HL-60 (cell line): Measurements from ENCODE around the gene TGFBR3.

Experiments used
- GABPA ChIP-seq: IDR thresholded peaks from 2 replicates; pipeline ENCODE4 v1.6.1; 2012; ENCODE audit warnings: low read depth
- SPI1 ChIP-seq: IDR thresholded peaks from 2 replicates; pipeline ENCODE4 v1.6.1; 2012; ENCODE audit warnings: low read depth, mild to moderate bottlenecking, borderline replicate concordance
- TF ChIP-seq, protein P1 (sequence below): IDR thresholded peaks from one replicate; pipeline ENCODE4 v1.5.1; 2011; ENCODE audit warnings: low read length, control low read depth, inconsistent platforms; ENCODE audit not compliant: insufficient read depth

GRCh38 chr1:91900562-91900961, 14.6 kb upstream of the TGFBR3 start:
- TF ChIP-seq, protein P1, sequence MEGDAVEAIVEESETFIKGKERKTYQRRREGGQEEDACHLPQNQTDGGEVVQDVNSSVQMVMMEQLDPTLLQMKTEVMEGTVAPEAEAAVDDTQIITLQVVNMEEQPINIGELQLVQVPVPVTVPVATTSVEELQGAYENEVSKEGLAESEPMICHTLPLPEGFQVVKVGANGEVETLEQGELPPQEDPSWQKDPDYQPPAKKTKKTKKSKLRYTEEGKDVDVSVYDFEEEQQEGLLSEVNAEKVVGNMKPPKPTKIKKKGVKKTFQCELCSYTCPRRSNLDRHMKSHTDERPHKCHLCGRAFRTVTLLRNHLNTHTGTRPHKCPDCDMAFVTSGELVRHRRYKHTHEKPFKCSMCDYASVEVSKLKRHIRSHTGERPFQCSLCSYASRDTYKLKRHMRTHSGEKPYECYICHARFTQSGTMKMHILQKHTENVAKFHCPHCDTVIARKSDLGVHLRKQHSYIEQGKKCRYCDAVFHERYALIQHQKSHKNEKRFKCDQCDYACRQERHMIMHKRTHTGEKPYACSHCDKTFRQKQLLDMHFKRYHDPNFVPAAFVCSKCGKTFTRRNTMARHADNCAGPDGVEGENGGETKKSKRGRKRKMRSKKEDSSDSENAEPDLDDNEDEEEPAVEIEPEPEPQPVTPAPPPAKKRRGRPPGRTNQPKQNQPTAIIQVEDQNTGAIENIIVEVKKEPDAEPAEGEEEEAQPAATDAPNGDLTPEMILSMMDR = no peak
- TF ChIP-seq GABPA (no peak), SPI1 (no peak)
